Stimulated activated naive CD4-positive, alpha-beta T cell treated with Interleukin-2 at 50 U/mL for 16 hours (primary cell): ENCODE results near the gene TOP3B.

Experiments
- DNase-seq: peaks from one replicate; lab custom pipeline; 2025; lab: John Stamatoyannopoulos, UW

TOP3B gene

GRCh38 chr22:22010358-22010757 is 27.8 kb upstream of the TOP3B start:
- DNase-seq = no peak

DNA sequence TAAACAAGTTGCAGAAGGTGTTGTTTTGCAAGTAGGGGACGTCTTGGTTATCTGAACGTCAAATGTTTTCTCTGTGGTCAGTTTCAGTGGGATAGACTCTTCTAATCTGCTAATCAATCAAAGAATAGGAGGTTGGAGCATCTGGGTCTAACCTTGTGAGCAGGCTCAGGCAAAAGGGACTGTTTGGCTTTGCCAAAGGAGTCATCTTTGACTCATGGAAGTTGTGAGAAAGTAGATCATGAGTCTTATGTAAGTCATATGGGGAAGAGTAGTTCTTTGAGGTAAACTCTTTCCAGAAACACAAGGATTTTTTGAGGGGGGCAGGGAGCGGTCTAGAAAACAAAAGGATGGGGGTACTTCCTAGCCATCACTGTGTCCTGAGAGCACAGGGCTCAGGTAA is 27.1 kb upstream of the TOP3B start:
- DNase-seq = no peak

GRCh38 chr22:22006596-22006990 is 24.0 kb upstream of the TOP3B start:
- DNase-seq = no peak

DNA sequence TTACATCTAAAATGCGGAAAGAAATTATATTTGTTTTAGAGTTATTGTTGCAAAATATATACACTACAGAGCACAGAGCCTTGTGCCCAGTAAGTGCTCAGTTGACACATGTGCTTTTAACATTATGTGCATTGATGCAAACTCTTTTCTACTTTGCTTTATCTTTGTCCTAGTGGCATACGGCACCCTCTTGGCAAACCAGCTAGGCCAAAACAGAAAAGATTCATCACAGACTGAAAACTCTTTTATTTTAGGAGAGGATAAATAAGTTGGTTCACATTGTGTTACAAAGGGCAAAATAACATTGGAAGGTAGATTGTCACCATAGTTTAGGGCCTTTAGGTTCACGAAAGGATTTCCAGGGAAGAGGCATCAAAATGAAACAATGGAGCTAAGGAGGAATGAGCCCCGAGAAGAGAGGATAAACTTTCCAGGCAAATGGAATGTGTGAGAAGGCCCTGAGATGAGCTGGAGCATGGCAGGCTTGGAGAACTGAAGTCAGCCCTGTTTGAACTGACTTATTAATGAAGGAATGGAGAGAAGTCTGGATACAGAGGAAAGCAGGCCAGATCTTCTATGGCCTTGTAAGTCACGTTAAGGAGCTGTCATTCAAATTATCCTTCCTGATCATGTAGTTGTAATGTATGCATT is 23.5 kb upstream of the TOP3B start:
- no peak for DNase-seq

GRCh38 chr22:22003233-22003632 is 20.6 kb upstream of the TOP3B start:
- no peak for DNase-seq

DNA sequence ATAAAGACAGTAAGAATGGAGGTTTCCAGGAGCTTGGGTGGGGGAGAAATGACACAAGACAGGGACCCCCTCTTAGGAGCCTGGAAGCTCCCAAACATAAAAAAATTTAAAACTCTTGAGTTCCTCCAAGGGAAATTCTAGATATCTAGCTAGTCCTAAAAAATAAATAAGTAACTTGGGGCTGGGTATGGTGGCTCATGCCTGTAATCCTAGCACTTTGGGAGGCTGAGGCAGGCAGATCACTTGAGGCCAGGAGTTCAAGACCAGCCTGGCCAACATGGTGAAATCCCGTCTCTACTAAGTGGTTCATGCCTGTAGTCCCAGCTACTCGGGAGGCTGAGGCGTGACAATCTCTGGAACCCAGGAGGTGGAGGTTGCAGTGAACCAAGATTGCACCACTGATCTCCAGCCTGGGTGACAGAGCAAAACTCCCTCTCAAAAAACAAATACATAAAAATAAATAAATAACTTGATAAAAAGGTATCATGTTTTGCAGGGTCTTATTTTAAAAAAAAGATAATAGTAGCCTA is 20.0 kb upstream of the TOP3B start:
- no peak for DNase-seq

- no peak for DNase-seq
Observed at GRCh38 chr22:22001664-22002525, 19.3 kb upstream of the TOP3B start.

- DNase-seq = no peak
Observed at GRCh38 chr22:21998595-21999247, 16.1 kb upstream of the TOP3B start.

GRCh38 chr22:21996175-21996720 is 13.7 kb upstream of the TOP3B start:
- DNase-seq = no peak

- no peak for DNase-seq
Observed at GRCh38 chr22:21995660-21996059, 13.1 kb upstream of the TOP3B start.

DNA sequence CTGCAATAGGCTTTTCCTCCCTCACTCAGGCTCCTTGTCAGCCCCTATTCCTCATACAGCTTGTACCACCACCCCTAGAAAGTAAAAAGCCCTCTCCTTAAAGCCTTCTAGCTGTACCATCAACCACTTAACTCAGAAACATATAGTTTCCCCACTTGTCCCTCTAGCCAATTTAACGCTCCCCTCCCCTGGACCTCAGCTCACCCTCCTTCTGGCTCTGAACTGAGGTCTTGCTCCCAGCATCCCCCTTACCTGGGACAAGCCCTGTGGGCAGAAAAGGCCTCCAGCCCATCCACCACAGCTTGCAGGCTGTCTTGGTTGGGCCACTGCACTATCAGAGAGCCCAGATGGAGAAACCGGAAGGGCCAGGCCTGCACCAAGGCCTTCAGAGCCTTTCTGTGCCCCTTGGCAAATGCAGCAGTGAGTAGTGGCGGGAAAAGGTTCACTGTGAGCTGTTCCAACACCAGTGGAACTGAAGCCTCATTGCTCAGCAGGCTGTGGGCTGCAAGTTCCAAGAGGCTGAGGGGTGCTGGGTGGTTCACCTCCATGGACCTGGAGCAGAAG is 12.4 kb upstream of the TOP3B start:
- no peak for DNase-seq

DNA sequence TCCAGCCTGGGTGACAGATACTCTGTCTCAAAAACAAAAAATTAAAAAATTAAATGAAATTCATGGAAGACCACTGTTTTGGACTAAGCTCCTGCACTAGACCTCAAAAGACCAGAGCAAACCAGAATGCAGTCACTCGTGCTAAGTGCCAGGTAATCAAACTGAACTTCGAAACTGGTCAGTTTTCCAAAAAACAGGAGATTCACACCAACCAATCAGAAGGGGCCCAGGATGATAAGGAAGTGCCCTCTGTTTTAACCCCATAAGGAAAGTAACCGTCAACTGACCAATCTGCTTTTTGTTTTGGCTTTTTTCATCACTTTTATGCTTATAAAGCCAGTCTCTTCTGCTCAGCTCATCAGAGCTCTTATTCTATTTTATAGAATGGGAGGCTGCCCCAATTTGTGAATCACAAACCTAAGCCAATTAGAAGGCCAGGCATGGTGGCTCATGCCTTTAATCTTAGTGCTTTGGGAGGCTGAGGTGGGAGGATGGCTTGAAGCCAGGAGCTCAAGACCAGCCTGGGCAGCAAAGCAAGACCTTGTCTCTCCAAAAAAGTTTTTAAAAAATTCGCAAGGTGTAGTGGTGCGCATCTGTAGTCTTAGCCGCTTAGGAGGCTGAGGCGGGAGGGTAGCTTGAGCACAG is 10.1 kb upstream of the TOP3B start:
- DNase-seq = no peak

DNA sequence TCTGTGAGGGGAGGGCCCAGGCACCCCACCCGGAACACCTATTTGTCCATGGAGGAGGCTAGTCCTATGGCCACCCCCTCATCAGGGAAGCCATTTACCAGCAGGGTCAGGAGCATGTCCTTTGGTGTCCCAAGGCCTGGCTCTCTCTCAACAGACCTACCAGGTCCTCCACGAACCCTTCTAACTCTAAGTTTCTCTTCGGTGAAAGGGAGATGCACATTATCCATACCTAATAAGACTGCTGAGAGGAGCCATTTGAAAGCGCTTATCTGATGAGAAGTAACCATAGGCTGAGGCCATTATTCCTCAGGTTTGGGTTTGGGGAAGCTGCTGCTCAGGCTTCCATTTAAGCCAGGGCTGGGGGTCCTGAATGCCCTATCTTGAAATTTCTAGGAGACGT is 9.2 kb upstream of the TOP3B start:
- DNase-seq = no peak

DNA sequence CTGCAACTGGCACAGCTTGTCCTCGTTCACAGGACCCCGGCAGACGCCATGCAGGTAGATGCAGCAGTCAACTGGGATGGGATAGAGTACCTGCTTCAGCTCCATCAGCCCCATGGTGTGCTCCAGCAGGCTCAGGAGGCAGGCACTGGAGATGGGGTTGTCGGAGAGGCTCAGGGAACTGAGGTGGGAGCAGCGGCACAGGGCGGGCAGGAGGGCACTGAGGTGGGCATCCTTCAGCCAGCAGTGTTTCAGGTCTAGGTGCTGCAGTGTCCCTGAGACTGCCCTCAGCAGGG is 8.7 kb upstream of the TOP3B start:
- no peak for DNase-seq

DNA sequence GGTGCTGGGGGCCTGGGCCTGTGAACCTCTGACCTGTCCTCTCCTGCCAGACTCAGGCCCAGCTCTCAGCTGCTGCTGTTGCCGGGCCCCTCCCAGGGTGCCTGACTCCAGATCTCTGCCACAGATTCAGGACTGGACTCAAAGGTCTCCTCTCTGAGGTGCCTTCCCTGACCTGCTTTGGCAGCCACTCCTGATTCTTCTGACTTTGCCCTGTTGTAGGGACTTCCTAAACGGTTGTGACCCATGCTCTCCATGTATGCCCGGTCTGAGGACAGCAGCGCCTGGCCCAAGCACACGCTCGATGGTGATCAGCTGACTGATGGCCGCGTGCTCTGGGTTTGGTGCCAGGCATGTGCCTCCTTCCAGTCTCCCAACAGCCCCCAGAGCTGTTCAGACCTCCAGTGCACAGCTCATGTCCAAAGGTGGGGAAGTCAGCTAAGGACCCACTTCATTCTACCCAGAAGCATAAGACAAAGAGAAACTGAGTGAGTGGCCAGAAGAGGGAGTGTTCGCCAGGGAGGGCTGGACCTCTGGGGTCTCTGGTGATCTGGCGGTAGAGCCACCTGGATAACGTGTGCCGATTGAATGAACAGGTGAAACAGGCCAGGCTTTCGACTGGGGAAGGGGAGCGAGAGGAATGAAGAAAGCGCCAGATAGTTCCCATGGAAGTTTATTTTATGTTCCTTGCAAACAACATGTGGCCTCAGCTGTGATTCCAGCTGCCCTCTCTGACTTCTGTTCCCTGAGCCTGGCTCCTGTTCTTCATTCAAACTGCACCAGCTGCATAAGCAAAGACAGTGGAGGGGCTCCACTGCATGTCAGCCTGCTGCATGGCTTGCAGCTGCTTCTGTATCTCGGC is 8.1 kb upstream of the TOP3B start:
- DNase-seq = no peak

DNA sequence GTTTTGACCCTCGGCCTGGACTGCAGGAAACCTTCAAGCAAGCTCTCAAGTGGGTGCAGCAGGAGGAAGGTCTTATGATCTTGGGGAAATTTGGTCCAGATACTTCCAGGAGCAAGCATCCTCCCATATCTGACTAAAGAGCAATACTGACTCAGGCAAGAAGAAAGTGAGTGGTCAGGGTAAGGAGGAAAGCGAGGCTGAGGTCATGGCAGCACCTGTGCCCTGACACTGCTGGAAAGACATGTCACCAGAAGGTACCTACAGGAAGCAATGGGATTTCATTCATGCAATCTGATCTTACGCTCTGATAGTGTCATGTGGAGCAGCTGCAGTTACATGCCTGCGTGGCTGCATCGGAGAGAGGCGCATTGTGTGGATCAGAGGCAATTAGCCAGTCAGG is 6.5 kb upstream of the TOP3B start:
- DNase-seq = no peak

DNA sequence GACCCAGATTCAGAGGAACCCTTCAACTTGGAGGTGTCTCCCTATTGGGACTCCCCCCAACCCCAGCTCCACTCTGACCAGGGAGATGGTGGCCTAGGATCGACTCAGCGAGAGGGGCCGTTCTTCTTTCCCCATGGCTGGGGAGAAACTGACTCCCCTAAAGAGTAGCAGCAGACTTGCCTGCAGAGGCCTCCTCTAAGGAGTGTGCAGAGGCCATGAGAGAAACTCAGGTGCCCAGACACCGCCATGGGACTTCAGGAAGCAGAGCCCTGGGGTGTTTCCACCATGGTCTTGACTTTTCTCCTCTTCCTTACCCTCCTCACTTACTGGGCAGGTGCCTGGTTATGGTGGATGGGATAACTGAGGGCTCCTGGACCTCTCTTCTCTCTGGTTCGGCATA is 2.6 kb upstream of the TOP3B start:
- no peak for DNase-seq

GRCh38 chr22:21984793-21985192 is 2.2 kb upstream of the TOP3B start:
- DNase-seq = no peak

- DNase-seq = no peak
Observed at GRCh38 chr22:21981874-21982273, 713 bp downstream of the TOP3B start.

GRCh38 chr22:21980547-21980946 is 2.0 kb downstream of the TOP3B start:
- no peak for DNase-seq
